Nephron progenitor cell (in vitro differentiated cells): Measurements from ENCODE around the gene OXA1L.
"Not testable (repeated sequence)": the region's sequence is repeated elsewhere in the genome, so short reads cannot be mapped to it uniquely, and the experiment has no call there.

ENCODE experiments used
- DNase-seq: peaks from one replicate; pipeline ENCODE4 v3.0.0; 2021
- H3K27ac Mint-ChIP-seq: 2 replicates; pipeline ENCODE4 v1.8.0; 2021; ENCODE audit warnings: mild to moderate bottlenecking, moderate library complexity, mixed read lengths
- H3K27me3 Mint-ChIP-seq: 2 replicates; pipeline ENCODE4 v1.8.0; 2021; ENCODE audit warnings: mild to moderate bottlenecking, low read depth, mixed read lengths; ENCODE audit not compliant: poor library complexity
- H3K36me3 Mint-ChIP-seq: 2 replicates; pipeline ENCODE4 v1.8.0; 2021; ENCODE audit warnings: low read depth, mixed read lengths
- H3K4me1 Mint-ChIP-seq: 2 replicates; pipeline ENCODE4 v1.8.0; 2021; ENCODE audit warnings: mixed read lengths
- H3K4me3 Mint-ChIP-seq: 2 replicates; pipeline ENCODE4 v1.8.0; 2021; ENCODE audit warnings: mild to moderate bottlenecking, moderate library complexity, mixed read lengths
- H3K9me3 Mint-ChIP-seq: 2 replicates; pipeline ENCODE4 v1.8.0; 2021; ENCODE audit warnings: mild to moderate bottlenecking, moderate library complexity, mixed read lengths
- TF ChIP-seq, protein P1 (sequence below): fragments of 200-600 bp; sonication (generic); IDR thresholded peaks from 2 replicates; pipeline ENCODE4 v1.5.0; 2021; ENCODE audit warnings: antibody characterized with exemption

Gene OXA1L

GRCh38 chr14:22803687-22803974 lies 37.1 kb downstream of the OXA1L start:
- Mint-ChIP-seq H3K27ac (no peak overlapping the region), H3K4me3 (no peak overlapping the region), H3K4me1 (peaks cover 12% of the 10 kb centered on the region), H3K27me3 (peaks cover 5% of the 10 kb centered on the region), H3K9me3 (no peaks in the 10 kb centered on the region), H3K36me3 (no peaks in the 10 kb centered on the region)
- no peak for DNase-seq
- TF ChIP-seq, protein P1, sequence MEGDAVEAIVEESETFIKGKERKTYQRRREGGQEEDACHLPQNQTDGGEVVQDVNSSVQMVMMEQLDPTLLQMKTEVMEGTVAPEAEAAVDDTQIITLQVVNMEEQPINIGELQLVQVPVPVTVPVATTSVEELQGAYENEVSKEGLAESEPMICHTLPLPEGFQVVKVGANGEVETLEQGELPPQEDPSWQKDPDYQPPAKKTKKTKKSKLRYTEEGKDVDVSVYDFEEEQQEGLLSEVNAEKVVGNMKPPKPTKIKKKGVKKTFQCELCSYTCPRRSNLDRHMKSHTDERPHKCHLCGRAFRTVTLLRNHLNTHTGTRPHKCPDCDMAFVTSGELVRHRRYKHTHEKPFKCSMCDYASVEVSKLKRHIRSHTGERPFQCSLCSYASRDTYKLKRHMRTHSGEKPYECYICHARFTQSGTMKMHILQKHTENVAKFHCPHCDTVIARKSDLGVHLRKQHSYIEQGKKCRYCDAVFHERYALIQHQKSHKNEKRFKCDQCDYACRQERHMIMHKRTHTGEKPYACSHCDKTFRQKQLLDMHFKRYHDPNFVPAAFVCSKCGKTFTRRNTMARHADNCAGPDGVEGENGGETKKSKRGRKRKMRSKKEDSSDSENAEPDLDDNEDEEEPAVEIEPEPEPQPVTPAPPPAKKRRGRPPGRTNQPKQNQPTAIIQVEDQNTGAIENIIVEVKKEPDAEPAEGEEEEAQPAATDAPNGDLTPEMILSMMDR: no peak

- not testable (repeated sequence) for H3K9me3 Mint-ChIP-seq, H3K27ac Mint-ChIP-seq, H3K27me3 Mint-ChIP-seq, H3K4me3 Mint-ChIP-seq, H3K36me3 Mint-ChIP-seq, DNase-seq
- peaks cover 12% of the 10 kb centered on the region for H3K4me1 Mint-ChIP-seq
Observed at GRCh38 chr14:22805235-22805634, 38.7 kb downstream of the OXA1L start.

DNA sequence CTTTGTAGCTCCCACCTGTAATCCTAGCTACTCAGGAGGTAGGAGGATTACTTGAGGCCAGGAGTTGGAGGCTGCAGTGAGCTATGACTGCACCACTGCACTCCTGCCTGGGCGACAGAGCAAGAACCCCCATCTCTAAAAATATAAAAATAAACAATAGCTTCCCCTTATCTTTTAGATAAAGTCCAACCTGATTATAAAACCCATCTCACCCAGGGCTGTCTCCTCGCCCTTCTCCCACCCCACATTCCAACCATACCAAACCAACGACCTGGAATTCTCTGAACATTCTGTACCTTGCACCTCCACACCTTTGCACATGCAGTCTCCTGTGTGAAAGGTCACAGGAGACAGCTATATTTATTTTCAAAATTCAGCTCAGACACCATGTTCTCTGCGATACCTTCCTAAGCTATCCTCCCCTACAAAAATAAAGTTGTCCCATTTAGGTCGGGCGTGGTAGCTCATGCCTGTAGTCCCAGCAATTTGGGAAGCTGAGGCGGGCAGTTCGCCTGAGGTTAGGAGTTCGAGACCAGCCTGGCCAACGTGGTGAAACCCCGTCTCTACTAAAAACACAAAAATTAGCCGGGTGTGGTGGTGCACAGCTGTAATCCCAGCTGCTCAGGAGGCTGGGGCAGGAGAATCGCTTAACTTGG lies 41.1 kb downstream of the OXA1L start:
- H3K4me3 Mint-ChIP-seq: no peak overlapping the region
- no peaks in the 10 kb centered on the region for H3K9me3 Mint-ChIP-seq
- no peak overlapping the region for H3K27ac Mint-ChIP-seq
- peaks cover 9% of the 10 kb centered on the region for H3K27me3 Mint-ChIP-seq
- no peak for DNase-seq
- H3K4me1 Mint-ChIP-seq: no peaks in the 10 kb centered on the region
- TF ChIP-seq, protein P1: no peak
- no peaks in the 10 kb centered on the region for H3K36me3 Mint-ChIP-seq

DNA sequence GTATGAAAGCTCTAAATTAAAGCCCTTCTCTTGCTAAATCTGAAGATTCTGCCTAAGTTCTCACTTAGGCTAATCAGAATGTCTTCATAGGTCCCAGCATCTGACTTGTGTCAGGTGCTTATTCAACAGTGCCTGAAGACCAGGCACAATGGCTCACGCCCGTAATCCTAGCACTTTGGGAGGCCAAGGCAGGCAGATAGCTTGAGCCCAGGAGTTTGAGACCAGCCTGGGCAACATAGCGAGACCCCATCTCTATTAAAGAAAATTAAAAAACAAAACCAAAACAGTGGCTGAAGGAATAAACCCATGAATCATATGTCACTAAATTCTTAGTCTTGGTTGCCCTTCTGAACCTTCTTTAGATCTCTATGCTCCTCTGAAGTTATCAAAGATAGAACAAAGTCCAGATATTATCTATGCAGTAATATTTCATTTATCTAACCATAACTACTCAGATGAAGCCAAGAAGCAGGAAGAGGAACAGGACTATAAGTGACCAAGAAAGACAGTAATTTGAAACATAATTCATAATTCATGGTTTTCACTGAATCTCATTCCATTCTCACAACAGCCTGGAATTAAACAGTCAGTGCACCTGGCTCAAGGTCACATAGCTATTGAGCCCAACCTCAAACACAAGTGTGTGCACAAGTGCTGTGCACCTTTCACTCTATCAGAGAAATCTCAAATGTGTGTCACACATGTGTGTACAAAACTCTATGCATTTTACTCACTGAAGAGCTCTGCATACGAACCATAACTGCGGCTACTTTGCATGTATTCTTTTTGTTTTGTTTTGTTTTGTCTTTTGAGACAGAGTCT lies 42.1 kb downstream of the OXA1L start:
- Mint-ChIP-seq H3K4me1 (no peaks in the 10 kb centered on the region), H3K36me3 (no peaks in the 10 kb centered on the region), H3K27ac (no peak overlapping the region), H3K4me3 (no peak overlapping the region), H3K27me3 (peaks cover 9% of the 10 kb centered on the region), H3K9me3 (no peaks in the 10 kb centered on the region)
- no peak for DNase-seq
- TF ChIP-seq, protein P1: no peak

DNA sequence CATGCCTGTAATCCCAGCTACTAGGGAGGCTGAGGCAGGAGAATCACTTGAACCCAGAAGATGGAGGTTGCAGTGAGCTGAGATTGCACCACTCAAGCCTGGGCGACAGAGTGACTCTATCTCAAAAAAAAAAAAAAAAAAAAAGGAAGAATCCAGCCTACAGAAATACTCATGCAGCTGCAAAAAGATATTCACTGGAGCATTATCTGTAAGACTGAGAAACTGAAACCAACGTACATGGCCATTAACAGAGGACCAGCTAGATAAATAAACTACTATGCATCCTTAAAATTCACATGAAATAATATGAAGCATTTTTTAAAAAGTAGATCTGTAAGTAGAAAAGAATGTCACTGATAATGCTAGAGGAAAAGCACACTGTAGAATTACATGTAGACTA lies 45.2 kb downstream of the OXA1L start:
- H3K4me3 Mint-ChIP-seq: no peak overlapping the region
- H3K9me3 Mint-ChIP-seq: no peaks in the 10 kb centered on the region
- peaks cover 18% of the 10 kb centered on the region for H3K27me3 Mint-ChIP-seq
- no peak overlapping the region for H3K27ac Mint-ChIP-seq
- H3K36me3 Mint-ChIP-seq: no peaks in the 10 kb centered on the region
- H3K4me1 Mint-ChIP-seq: peaks cover 20% of the 10 kb centered on the region
- TF ChIP-seq, protein P1: no peak
- no peak for DNase-seq

DNA sequence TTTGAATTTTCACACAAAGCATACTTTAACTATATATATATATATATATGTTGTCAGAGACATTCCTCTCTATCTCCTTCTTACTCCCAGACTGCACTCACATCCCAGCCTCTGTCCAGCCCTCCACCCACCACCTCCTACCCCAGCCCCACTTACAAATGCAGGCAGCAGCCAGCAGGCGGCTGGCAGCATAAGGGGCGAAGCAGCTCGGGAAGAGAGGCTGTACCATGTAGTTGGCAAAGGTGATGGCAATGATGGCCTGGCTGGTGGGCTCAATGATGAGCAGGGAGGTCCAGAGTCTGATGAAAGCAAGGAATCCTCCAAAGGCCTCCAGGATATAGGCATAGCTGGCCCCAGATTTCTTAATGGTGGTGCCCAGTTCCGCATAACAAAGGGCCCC lies 46.3 kb downstream of the OXA1L start:
- peaks cover 13% of the 10 kb centered on the region for H3K27me3 Mint-ChIP-seq
- no peak overlapping the region for H3K4me3 Mint-ChIP-seq
- H3K36me3 Mint-ChIP-seq: no peaks in the 10 kb centered on the region
- no peaks in the 10 kb centered on the region for H3K9me3 Mint-ChIP-seq
- H3K27ac Mint-ChIP-seq: no peak overlapping the region
- no peak for DNase-seq
- H3K4me1 Mint-ChIP-seq: peaks cover 20% of the 10 kb centered on the region
- TF ChIP-seq, protein P1: no peak
